DOHH2 (cell line): Measurements from ENCODE around the gene CITED2.

Source experiments
- CTCF ChIP-seq: fragments of 200-600 bp; sonication (generic); IDR thresholded peaks from one replicate; pipeline ENCODE4 v1.5.1; 2014; ENCODE audit warnings: antibody characterized with exemption, mild to moderate bottlenecking, low read depth, low read length; ENCODE audit not compliant: poor library complexity, severe bottlenecking
- EZH2phosphoT487 ChIP-seq: fragments of 200-600 bp; sonication (generic); IDR thresholded peaks from 2 replicates; pipeline ENCODE4 v1.6.1; 2017; ENCODE audit warnings: borderline replicate concordance, mild to moderate bottlenecking, antibody characterized with exemption, low read length, moderate library complexity, mixed read lengths

- TF ChIP-seq CTCF (no peak), EZH2phosphoT487 (no peak)
Measured at GRCh38 chr6:139376604-139377218, 2.3 kb upstream of the CITED2 start.
